Activated naive CD4-positive, alpha-beta T cell treated with anti-CD3 and anti-CD28 coated beads, Interleukin-2, amount 50 U/mL, for 24 hours (primary cell): ENCODE measurements around the gene TMEM167B.

Experiments
- H3K27ac Mint-ChIP-seq: one replicate; pipeline ENCODE4 v1.8.0; 2021; ENCODE audit warnings: mild to moderate bottlenecking, mixed read lengths
- H3K27me3 Mint-ChIP-seq: one replicate; pipeline ENCODE4 v1.8.0; 2021; ENCODE audit warnings: mixed read lengths
- H3K36me3 Mint-ChIP-seq: one replicate; pipeline ENCODE4 v1.8.0; 2021; ENCODE audit warnings: mixed read lengths
- H3K4me1 Mint-ChIP-seq: one replicate; pipeline ENCODE4 v1.8.0; 2021; ENCODE audit warnings: mixed read lengths
- H3K4me3 Mint-ChIP-seq: one replicate; pipeline ENCODE4 v1.8.0; 2021; ENCODE audit warnings: mild to moderate bottlenecking, mixed read lengths
- H3K9me3 Mint-ChIP-seq: one replicate; pipeline ENCODE4 v1.8.0; 2021; ENCODE audit warnings: mixed read lengths

TMEM167B gene

GRCh38 chr1:109069294-109069693 lies 21.3 kb upstream of the TMEM167B start:
- Mint-ChIP-seq H3K27ac (no peak overlapping the region), H3K36me3 (peaks cover 13% of the 10 kb centered on the region), H3K4me3 (no peak overlapping the region), H3K9me3 (no peaks in the 10 kb centered on the region), H3K4me1 (peaks cover 13% of the 10 kb centered on the region), H3K27me3 (no peaks in the 10 kb centered on the region)

DNA sequence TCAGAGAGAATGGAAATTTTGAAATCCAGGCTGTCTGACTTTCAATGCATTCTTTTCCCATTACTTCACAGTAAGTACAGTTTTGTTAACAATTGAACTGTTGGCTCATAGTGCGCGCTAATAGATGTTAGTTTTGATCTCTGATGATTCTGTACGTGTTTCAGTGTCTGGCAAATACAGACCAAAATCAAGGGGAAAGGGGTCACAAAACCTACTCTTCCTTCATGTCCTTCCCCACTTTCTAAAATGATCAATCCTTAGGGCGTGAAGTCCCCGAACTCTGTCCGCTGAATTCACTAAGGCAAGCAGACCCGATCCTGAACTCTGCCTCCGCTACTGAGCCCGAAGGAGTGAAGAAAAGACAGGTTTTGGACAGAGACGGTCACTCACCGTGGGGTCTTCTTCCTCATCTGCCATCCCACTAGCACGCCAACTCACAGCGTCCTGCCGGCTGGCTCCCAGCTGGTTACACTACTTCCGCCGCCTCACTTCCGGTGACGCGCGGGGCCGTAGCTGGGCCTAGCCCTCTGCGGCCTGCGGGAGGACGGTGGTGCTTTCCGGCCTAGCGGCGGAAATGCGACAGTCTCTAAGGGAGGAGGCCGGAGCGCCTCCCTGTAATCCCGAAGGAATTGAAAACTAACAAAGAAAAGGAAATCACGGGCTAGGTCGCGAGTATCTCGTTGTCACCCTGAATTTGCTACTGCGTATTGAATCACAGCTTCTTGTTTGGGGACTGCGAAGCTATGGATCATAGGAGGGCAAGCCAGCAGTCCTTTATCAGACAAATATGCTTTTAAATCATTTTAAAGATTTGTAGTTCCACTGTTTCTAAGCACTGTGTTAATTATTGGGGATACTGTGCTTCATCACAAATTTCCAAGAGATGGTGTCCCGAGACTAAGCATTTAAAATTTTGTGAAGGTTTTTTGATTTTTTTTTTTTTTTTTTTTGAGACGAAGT lies 14.8 kb upstream of the TMEM167B start, which contains the start of gene TAF13:
TAF13 (minus strand) TSS at position 473 of the 960 bp plus-strand sequence; CDS start at position 417, 56 bp downstream.
- Mint-ChIP-seq H3K4me3 (peak within 1 kb of the TSS; percentile 94), H3K27me3 (no peaks in the 10 kb centered on the region), H3K27ac (peak within 1 kb of the TSS; percentile 93), H3K4me1 (peaks cover 24% of the 10 kb centered on the region), H3K9me3 (no peaks in the 10 kb centered on the region), H3K36me3 (peaks cover 6% of the 10 kb centered on the region)

DNA sequence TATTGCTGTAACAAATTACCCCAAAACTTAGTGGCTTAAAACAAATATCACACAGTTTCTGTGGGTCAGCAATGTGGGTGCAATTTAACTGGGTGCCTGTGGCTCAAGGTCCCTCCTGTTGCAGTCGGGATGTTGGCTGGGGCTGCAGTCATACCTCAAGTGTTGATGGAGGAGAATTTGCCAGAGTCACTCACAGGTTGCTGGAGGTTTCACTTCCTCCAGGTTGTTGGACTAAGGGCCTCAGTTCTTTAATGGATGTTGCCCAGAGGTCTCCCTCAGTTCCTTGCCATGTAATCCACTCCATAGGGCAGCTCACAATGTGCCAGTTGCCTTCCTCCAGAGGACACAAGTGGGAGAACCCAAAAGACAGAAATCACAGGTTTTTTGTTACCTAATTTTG lies 12.2 kb upstream of the TMEM167B start:
- H3K9me3 Mint-ChIP-seq, result no peaks in the 10 kb centered on the region
- H3K4me3 Mint-ChIP-seq, result no peak overlapping the region
- H3K4me1 Mint-ChIP-seq, result peaks cover 20% of the 10 kb centered on the region
- no peak overlapping the region for H3K27ac Mint-ChIP-seq
- H3K36me3 Mint-ChIP-seq, result peaks cover 1% of the 10 kb centered on the region
- H3K27me3 Mint-ChIP-seq, result no peaks in the 10 kb centered on the region

GRCh38 chr1:109079240-109079622 lies 11.3 kb upstream of the TMEM167B start:
- no peaks in the 10 kb centered on the region for H3K27me3 Mint-ChIP-seq
- H3K4me1 Mint-ChIP-seq, result peaks cover 16% of the 10 kb centered on the region
- no peak overlapping the region for H3K4me3 Mint-ChIP-seq
- no peaks in the 10 kb centered on the region for H3K9me3 Mint-ChIP-seq
- peaks cover 1% of the 10 kb centered on the region for H3K36me3 Mint-ChIP-seq
- no peak overlapping the region for H3K27ac Mint-ChIP-seq

- no peak overlapping the region for H3K27ac Mint-ChIP-seq
- H3K36me3 Mint-ChIP-seq, result peaks cover 1% of the 10 kb centered on the region
- no peaks in the 10 kb centered on the region for H3K9me3 Mint-ChIP-seq
- H3K4me1 Mint-ChIP-seq, result peaks cover 5% of the 10 kb centered on the region
- no peaks in the 10 kb centered on the region for H3K27me3 Mint-ChIP-seq
- no peak overlapping the region for H3K4me3 Mint-ChIP-seq
Observed at GRCh38 chr1:109080441-109081082, 10.0 kb upstream of the TMEM167B start.

GRCh38 chr1:109083501-109083900 lies 7.1 kb upstream of the TMEM167B start:
- Mint-ChIP-seq H3K27me3 (no peaks in the 10 kb centered on the region), H3K36me3 (no peaks in the 10 kb centered on the region), H3K27ac (no peak overlapping the region), H3K4me3 (no peak overlapping the region), H3K4me1 (no peaks in the 10 kb centered on the region), H3K9me3 (no peaks in the 10 kb centered on the region)

DNA sequence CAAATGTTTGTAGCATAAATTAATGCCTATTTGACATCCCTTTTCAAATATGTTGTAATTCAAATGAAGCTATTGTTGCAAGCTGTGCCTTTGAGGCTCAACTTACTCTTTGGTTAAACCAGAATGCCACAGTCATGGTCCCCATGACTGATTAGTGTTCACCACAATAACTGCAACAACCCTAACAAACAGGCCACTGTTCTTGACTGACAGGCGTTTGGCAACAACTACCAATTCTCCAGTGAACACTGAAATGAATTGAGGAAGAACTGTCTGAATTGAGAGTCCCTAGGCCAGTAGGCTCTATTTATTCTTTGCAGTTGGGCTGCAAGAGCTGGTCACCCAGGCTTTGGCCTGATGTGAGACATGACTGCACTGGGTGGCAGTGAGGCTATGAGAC lies 6.6 kb upstream of the TMEM167B start:
- Mint-ChIP-seq H3K27ac (no peak overlapping the region), H3K27me3 (no peaks in the 10 kb centered on the region), H3K36me3 (peaks cover under 1% of the 10 kb centered on the region), H3K9me3 (no peaks in the 10 kb centered on the region), H3K4me1 (no peaks in the 10 kb centered on the region), H3K4me3 (no peak overlapping the region)

DNA sequence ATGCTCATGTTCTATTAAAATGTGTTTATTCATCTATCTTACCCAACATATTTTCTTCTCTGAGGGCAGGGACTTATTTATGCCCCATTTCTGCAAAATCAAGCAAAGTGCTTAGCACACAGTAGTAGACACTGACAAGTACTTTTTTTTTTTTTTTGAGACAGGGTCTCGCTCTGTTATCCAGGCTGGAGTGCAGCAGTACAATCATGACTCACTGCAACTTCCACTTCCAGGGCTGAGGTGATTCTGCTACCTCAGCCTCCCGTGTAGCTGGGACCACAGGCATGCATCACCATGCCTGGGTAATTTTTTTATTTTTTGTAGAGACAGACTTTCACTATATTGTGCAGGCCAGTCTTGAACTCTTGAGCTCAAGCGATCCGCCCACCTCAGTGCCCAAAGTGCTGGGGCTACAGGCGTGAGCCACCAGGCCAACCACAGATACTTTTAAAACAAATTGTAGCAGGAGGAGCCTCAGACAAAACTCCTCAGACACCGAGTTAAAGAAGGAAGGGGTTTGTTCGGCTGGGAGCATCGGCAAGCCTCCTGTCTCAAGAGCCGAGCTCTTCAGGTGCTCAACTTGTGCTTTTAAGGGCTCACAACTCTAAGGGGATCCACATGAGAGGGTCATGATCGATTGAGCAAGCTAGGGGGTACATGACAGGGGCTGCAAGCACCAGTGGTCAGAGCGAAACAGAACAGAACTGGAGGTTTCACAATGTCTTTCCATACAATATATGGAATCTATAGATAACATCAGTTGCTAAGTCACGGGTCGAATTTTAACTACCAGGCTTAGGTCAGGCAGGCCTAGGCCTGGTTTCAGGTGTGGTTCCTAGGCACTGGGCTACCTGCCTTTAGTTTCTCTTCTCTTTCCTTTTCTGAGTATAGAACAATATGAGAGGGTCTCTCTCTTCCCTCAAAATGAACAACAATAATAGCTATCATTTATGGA lies 5.7 kb upstream of the TMEM167B start:
- H3K27ac Mint-ChIP-seq, result no peak overlapping the region
- no peaks in the 10 kb centered on the region for H3K9me3 Mint-ChIP-seq

GRCh38 chr1:109089242-109090015 lies 1.1 kb upstream of the TMEM167B start:
- Mint-ChIP-seq H3K27ac (peak overlapping the region; percentile 93), H3K27me3 (no peaks in the 10 kb centered on the region), H3K4me3 (peak overlapping the region; percentile 92), H3K9me3 (no peaks in the 10 kb centered on the region), H3K4me1 (peaks cover 32% of the 10 kb centered on the region), H3K36me3 (peaks cover 9% of the 10 kb centered on the region)

More for the DNA sequence above, 5.7 kb upstream of the TMEM167B start:
- Mint-ChIP-seq H3K4me1 (peaks cover 6% of the 10 kb centered on the region), H3K27me3 (no peaks in the 10 kb centered on the region), H3K36me3 (peaks cover 3% of the 10 kb centered on the region), H3K4me3 (no peak overlapping the region)

DNA sequence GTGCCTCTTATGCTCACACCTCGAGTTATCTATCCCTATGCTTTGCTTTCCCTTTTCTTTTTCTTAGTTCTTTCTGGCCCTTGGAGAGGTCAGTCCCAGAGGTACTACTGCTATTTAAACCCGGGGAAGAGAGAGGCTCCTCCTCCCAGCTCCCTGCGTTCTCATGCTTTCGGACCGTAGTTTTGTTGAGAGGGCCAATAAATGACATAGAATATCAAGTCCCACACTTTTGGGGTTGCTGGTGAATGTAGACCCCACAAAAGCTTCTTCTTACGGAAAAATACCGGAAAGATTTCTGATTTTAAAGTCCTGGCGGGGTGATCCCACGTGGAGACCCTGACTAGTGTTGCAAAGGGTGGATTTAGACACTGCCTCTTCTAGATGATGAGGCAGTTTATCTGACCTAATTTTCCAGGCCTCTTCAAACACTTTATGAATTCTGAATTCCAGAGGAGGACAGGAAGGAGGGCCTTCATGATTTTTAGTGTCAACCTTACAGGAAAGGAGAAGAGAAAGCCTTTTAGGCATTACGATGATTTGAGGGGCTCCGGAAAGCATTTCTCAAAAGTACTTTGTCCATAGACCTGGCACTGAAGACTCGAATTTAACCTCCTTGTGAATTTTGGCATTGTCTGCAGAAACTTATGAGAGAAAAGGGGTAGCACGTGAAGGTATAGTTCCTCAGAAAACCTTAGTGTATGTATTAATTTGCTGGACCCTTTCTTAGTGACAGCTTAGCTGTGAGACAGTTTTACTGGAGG lies 694 bp downstream of the TMEM167B start:
- no peaks in the 10 kb centered on the region for H3K9me3 Mint-ChIP-seq
- peaks cover 12% of the 10 kb centered on the region for H3K36me3 Mint-ChIP-seq
- no peaks in the 10 kb centered on the region for H3K27me3 Mint-ChIP-seq
- peak overlapping the region; percentile 92 for H3K4me3 Mint-ChIP-seq
- peak overlapping the region; percentile 93 for H3K27ac Mint-ChIP-seq
- peaks cover 35% of the 10 kb centered on the region for H3K4me1 Mint-ChIP-seq

DNA sequence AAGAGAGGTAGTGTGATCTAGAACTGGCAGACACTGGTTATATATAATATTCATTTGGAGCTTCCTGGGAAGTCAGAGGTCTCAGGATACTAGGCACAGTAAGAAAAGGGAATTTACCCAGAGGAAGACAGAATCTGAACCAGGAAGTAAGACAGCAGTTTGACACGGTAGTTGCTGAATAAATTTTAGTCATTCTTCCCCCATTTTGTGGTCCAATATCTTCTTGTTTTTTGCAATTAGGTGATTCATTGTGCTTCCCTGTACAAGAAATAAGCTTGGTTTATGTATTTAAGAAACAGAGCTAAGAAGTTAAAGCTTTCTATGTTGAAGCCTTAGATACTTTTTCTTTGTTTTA lies 1.3 kb downstream of the TMEM167B start:
- peak overlapping the region; percentile 93 for H3K27ac Mint-ChIP-seq
- peaks cover 12% of the 10 kb centered on the region for H3K36me3 Mint-ChIP-seq
- no peaks in the 10 kb centered on the region for H3K9me3 Mint-ChIP-seq
- no peaks in the 10 kb centered on the region for H3K27me3 Mint-ChIP-seq
- H3K4me3 Mint-ChIP-seq, result peak overlapping the region; percentile 92
- peaks cover 39% of the 10 kb centered on the region for H3K4me1 Mint-ChIP-seq

DNA sequence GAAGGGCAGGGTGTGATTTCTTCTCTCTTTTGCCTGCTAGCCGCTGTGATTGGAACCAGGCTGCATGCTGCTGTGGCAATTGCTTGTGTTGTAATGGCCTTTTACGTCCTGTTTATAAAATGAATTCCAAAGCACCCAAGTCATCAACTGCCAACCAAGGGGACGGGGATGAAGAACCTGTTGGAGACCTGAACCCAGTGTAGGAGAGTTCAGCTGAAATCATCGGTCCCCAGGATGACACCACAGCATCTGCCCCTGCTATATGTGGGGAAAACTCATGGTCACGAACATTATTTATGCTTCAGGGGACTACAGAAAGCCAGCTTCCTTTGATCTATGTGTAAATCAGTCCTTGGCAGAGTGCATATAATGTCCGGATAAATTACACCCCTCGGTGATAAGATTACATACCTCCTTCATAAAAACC lies 3.8 kb downstream of the TMEM167B start:
- peak overlapping the region; percentile 35 for H3K27ac Mint-ChIP-seq
- no peak overlapping the region for H3K4me3 Mint-ChIP-seq
- H3K4me1 Mint-ChIP-seq, result peaks cover 39% of the 10 kb centered on the region
- no peaks in the 10 kb centered on the region for H3K27me3 Mint-ChIP-seq
- H3K36me3 Mint-ChIP-seq, result peaks cover 9% of the 10 kb centered on the region
- H3K9me3 Mint-ChIP-seq, result no peaks in the 10 kb centered on the region

GRCh38 chr1:109094871-109095270 lies 4.3 kb downstream of the TMEM167B start:
- Mint-ChIP-seq H3K27me3 (no peaks in the 10 kb centered on the region), H3K36me3 (peaks cover 9% of the 10 kb centered on the region), H3K4me3 (no peak overlapping the region), H3K9me3 (no peaks in the 10 kb centered on the region), H3K4me1 (peaks cover 36% of the 10 kb centered on the region), H3K27ac (peak overlapping the region; percentile 35)

- Mint-ChIP-seq H3K9me3 (no peaks in the 10 kb centered on the region), H3K27me3 (no peaks in the 10 kb centered on the region), H3K27ac (no peak overlapping the region), H3K4me1 (peaks cover 31% of the 10 kb centered on the region), H3K36me3 (peaks cover 11% of the 10 kb centered on the region), H3K4me3 (no peak overlapping the region)
Observed at GRCh38 chr1:109095631-109096030, 5.1 kb downstream of the TMEM167B start.
